ENCODE measurements around the gene KIFC3.

Gene KIFC3

GRCh38 chr16:57754354-57755060, 47.8 kb downstream of the KIFC3 start:
- Histone ChIP-seq H3K4me2 (ENCODE audit: low read depth, low read length) (no peak overlapping the region), H3K4me3 (ENCODE audit: low read length) (no peak overlapping the region), H3K4me1 (ENCODE audit: low read length) (no peaks in the 10 kb centered on the region), H2AFZ (ENCODE audit: low read length) (no peak overlapping the region), H3K9me2 (replicated peaks; ENCODE audit: insufficient read depth, low read length) (no peaks in the 10 kb centered on the region), H4K20me1 (ENCODE audit: insufficient read depth, low read length) (no peaks in the 10 kb centered on the region), H3K9ac (ENCODE audit: low read length) (no peak overlapping the region), H3K27ac (ENCODE audit: low read length) (no peak overlapping the region), H3K9me3 (replicated peaks; ENCODE audit: insufficient read depth, low read length) (no peaks in the 10 kb centered on the region), H3K36me3 (replicated peaks; ENCODE audit: insufficient read depth, low read length) (no peaks in the 10 kb centered on the region), H3F3A (ENCODE audit: insufficient read depth, low read length) (no peaks in the 10 kb centered on the region), H3K27me3 (replicated peaks; ENCODE audit: insufficient read depth, low read length) (no peaks in the 10 kb centered on the region), H3K79me2 (ENCODE audit: low read length) (no peaks in the 10 kb centered on the region)
- TF ChIP-seq EZH2 (optimal IDR thresholded peaks at IDR 0.05; ENCODE audit: low read depth, low read length) = no peak
- no peak for TF ChIP-seq EZH2phosphoT487 (IDR thresholded peaks at IDR 0.05; ENCODE audit: low read length)
- TF ChIP-seq CTCF (IDR thresholded peaks at IDR 0.05; ENCODE audit: low read length) = no peak
- no peak for DNase-seq

GRCh38 chr16:57753448-57754353, 48.6 kb downstream of the KIFC3 start:
- H3F3A ChIP-seq (ENCODE audit: insufficient read depth, low read length) = no peaks in the 10 kb centered on the region
- H3K4me3 ChIP-seq (ENCODE audit: low read length) = no peak overlapping the region
- H3K9ac ChIP-seq (ENCODE audit: low read length) = no peak overlapping the region
- no peaks in the 10 kb centered on the region for H3K27me3 ChIP-seq (replicated peaks; ENCODE audit: insufficient read depth, low read length)
- H3K79me2 ChIP-seq (ENCODE audit: low read length) = no peaks in the 10 kb centered on the region
- H4K20me1 ChIP-seq (ENCODE audit: insufficient read depth, low read length) = no peaks in the 10 kb centered on the region
- no peaks in the 10 kb centered on the region for H3K4me1 ChIP-seq (ENCODE audit: low read length)
- TF ChIP-seq EZH2 (optimal IDR thresholded peaks at IDR 0.05; ENCODE audit: low read depth, low read length) = no peak
- no peak for TF ChIP-seq EZH2phosphoT487 (IDR thresholded peaks at IDR 0.05; ENCODE audit: low read length)
- TF ChIP-seq CTCF (IDR thresholded peaks at IDR 0.05; ENCODE audit: low read length) = no peak
- H3K9me2 ChIP-seq (replicated peaks; ENCODE audit: insufficient read depth, low read length) = no peaks in the 10 kb centered on the region
- H3K9me3 ChIP-seq (replicated peaks; ENCODE audit: insufficient read depth, low read length) = no peaks in the 10 kb centered on the region
- no peak overlapping the region for H3K27ac ChIP-seq (ENCODE audit: low read length)
- no peak for DNase-seq
- H2AFZ ChIP-seq (ENCODE audit: low read length) = no peak overlapping the region
- no peak overlapping the region for H3K4me2 ChIP-seq (ENCODE audit: low read depth, low read length)
- no peaks in the 10 kb centered on the region for H3K36me3 ChIP-seq (replicated peaks; ENCODE audit: insufficient read depth, low read length)

- no peak for DNase-seq
- Histone ChIP-seq H3K4me1 (ENCODE audit: low read length) (no peaks in the 10 kb centered on the region), H3K9ac (ENCODE audit: low read length) (no peak overlapping the region), H3K36me3 (replicated peaks; ENCODE audit: insufficient read depth, low read length) (no peaks in the 10 kb centered on the region), H3F3A (ENCODE audit: insufficient read depth, low read length) (no peaks in the 10 kb centered on the region), H2AFZ (ENCODE audit: low read length) (no peak overlapping the region), H3K9me3 (replicated peaks; ENCODE audit: insufficient read depth, low read length) (no peaks in the 10 kb centered on the region), H3K4me3 (ENCODE audit: low read length) (no peak overlapping the region), H3K27ac (ENCODE audit: low read length) (no peak overlapping the region), H4K20me1 (ENCODE audit: insufficient read depth, low read length) (no peaks in the 10 kb centered on the region), H3K4me2 (ENCODE audit: low read depth, low read length) (no peak overlapping the region), H3K79me2 (ENCODE audit: low read length) (no peaks in the 10 kb centered on the region), H3K27me3 (replicated peaks; ENCODE audit: insufficient read depth, low read length) (no peaks in the 10 kb centered on the region), H3K9me2 (replicated peaks; ENCODE audit: insufficient read depth, low read length) (no peaks in the 10 kb centered on the region)
- no peak for TF ChIP-seq EZH2 (optimal IDR thresholded peaks at IDR 0.05; ENCODE audit: low read depth, low read length)
- TF ChIP-seq EZH2phosphoT487 (IDR thresholded peaks at IDR 0.05; ENCODE audit: low read length) = no peak
- no peak for TF ChIP-seq CTCF (IDR thresholded peaks at IDR 0.05; ENCODE audit: low read length)
Observed at GRCh38 chr16:57752581-57753447, 49.5 kb downstream of the KIFC3 start.
